GM18520 (cell line): Measurements from ENCODE around the gene HLA-DQA1.
"Not testable (repeated sequence)": the region's sequence is repeated elsewhere in the genome, so short reads cannot be mapped to it uniquely, and the experiment has no call there.

Experiments used
- ATAC-seq: cut with Tn5 transposase; IDR thresholded peaks from one replicate; pipeline ENCODE4 v1.9.1; 2021; ENCODE audit not compliant: unreplicated experiment

The HLA-DQA1 gene

DNA sequence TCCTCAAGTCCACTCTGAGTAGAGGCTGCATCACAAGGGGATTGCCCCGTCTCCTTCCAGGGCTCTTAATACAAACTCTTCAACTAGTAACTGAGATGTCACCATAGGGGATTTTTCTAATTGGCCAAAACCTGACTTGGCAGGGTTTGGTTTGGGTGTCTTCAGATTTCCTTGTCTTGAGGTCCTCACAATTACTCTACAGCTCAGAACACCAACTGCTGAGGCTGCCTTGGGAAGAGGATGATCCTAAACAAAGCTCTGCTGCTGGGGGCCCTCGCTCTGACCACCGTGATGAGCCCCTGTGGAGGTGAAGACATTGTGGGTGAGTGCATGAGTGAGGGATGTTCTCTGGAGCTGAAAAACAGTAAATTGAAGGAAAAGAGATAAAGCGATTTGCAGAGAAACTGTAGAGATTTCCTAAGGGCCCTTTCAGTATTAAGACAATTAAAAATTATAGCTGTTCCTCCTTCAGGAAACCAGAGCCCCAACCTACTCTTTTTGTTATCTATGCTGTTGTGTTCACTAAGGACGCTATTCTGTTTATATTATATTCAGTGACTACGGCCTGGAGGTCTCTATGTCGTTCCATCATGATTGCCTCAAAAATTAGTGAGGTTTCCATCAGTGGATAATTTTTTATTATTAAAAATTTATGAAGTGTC lies at the start of gene HLA-DQA1:
HLA-DQA1 (plus strand) TSS at position 188 of the 662 bp plus-strand sequence; CDS start at position 241, 53 bp downstream.
- ATAC-seq: peak; percentile 82

DNA sequence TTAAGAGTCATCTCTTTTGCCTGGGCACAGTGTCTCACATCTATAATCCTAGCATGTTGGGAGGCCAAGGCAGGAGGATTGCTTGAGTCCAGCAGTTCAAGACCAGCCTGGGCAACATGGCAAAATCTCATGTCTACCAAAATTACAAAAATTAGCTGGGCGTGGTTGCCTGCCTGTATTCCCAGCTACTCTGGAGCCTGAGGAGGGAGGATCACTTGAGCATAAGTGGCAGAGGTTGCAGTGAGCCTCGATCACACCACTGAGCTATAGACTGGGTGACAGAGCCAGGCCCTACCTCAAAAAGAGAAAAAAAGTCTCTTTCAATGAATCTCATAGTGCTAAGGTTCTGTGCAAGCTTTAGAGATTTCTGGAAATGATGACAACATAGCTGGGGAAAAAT lies 49.0 kb upstream of the HLA-DQA1 start:
- ATAC-seq: no peak

DNA sequence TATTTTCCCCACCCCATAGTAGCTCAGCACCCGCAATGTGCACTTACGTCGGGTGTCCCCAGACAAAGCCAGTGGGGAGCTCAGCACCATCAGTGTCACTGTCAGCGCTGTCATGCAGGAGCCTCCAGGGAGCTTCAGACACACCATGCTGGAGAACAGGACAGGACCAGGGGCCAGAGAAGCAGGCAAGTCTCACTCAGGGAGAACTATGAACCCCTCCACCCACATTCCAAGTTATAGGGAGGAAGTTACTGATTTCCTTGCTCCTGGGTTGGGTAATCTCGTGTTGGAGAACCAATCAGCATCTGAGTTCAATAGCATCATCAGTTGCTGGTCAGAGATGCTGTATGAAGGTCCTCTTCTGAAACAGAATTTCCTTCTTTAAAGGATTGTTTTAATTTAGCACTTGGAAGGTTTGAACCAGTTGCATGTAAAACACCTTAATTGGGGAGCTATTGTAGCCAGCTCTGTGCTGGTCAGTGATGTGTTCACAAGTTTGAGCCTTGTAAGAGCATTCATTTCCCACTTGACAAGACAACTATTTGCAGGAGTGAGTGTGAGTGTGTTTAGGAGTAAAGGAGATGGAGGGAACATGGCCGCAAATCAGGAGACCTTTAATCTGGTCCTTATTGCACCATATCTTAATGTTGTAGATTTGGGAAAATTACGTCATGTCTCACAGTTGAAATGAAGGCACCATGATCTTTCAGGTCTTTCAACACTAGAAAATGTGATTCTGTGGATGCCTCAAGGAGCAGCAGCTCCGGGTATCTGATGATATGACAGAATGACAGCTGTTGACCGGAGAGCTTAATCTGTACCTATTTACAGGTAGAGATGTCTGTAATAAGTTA lies 47.4 kb upstream of the HLA-DQA1 start, which contains the start of gene HLA-DRB1:
HLA-DRB1 (minus strand) TSS at position 253 of the 854 bp plus-strand sequence; CDS start at position 147, 106 bp downstream.
- ATAC-seq: peak; percentile 88

DNA sequence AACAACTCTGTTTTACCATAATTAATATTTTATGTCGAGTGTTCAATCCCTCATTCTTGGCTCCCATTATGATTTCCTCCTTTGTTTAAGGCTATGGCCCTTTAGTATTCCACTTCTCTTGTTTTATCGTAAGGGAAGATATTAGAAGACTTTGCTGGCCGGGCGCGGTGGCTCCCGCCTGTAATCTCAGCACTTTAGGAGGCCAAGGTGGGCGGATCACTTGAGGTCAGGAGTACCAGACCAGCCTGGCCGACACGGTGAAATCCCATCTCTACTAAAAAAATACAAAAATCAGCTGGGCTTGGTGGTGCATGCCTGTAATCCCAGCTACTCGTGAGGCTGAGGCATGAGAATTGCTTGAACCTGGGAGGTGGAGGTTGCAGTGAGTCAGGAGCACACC lies 46.5 kb upstream of the HLA-DQA1 start:
- ATAC-seq: not testable (repeated sequence)

DNA sequence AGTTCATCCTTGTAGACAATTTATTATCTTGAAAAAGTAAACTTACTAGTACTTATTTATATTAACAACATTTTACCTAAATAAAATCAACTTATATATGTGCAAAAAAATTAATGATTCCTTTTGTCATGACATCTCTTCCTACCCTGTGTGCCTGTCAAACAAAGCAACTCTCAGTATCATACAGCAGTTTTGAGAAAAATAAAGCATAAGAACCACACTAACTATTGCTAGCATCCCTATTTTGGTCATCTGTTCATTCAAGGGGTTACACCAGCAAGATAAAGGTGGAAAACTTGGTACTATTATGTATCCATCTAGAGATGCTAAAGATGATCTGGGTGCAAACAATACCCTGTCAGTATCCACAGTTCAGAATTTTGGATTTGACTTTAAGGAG lies 40.2 kb upstream of the HLA-DQA1 start:
- no peak for ATAC-seq

DNA sequence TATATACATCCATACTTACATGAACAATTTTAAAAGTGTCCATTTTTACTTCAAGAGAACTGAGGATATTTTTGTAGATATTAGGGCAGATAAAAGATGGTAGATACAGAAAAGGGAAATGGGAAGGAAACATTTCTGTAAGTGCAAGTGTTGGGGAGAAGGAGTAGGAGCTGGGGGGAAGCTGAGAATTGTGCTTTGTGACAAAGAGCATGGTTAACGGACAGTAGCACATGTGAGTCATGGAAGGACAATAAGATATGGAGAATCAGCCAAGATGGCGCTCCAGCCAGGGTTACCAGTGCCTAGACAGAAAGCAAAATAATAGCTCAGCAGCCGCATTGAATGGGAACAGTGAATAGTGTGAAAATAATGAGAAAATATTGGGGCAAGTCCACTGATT lies 34.8 kb upstream of the HLA-DQA1 start:
- ATAC-seq: no peak

DNA sequence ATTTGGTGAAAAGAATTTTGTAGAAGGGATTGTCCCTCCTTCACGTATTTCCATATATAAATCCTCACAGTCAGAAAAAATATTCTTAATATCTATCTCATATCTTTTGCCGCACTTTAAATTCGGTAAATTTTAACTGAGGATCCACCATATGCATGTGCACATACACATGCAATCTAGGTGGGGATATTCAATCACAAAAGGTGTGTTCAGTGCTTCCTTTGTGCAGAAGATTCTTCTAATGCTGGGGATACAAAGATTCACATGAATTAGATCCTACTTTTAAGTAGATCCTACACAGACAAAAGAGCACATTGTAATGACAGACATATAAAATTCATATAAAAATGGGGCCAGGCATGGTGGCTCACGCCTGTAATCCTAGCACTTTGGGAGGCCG lies 34.0 kb upstream of the HLA-DQA1 start:
- ATAC-seq: no peak

DNA sequence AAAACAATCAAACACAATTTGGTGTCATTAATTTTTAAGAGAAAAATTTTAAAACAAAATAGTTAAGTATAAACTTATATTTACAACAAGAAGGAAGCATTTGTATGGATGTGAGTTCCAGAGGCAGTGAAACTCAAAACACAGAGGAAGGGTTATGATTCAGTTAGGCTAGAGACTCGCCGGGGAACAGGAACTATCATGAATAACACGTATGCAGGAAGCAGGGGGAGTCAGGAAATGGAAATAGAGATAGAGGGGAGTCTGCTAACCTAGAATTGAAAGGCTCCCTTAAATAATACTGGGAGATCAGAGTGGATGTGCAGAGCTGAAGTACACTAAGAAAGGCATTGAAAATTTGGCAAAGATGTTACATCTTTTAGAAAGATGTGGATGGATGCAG lies 33.3 kb upstream of the HLA-DQA1 start:
- no peak for ATAC-seq

DNA sequence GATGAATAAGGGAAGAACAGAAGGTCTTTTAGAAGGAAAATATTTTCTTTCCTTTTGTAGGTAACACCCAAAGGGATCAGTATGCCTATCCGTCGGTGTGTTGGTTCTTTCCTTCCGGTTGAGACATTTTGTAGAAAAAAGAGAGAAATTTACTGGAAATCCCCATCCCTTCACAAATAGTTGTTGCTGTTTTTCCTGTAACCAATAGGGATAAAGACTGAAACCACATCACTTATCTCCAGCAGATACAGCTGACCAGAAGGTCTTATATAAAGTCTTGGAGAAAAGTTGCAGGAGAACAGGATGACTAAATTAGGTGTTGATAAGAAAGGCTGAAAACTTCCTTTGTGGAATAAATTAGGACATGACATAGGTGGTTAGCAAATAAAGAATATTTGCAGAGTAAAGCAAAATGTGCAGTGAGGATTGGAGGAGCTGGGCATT lies 32.8 kb upstream of the HLA-DQA1 start:
- no peak for ATAC-seq

DNA sequence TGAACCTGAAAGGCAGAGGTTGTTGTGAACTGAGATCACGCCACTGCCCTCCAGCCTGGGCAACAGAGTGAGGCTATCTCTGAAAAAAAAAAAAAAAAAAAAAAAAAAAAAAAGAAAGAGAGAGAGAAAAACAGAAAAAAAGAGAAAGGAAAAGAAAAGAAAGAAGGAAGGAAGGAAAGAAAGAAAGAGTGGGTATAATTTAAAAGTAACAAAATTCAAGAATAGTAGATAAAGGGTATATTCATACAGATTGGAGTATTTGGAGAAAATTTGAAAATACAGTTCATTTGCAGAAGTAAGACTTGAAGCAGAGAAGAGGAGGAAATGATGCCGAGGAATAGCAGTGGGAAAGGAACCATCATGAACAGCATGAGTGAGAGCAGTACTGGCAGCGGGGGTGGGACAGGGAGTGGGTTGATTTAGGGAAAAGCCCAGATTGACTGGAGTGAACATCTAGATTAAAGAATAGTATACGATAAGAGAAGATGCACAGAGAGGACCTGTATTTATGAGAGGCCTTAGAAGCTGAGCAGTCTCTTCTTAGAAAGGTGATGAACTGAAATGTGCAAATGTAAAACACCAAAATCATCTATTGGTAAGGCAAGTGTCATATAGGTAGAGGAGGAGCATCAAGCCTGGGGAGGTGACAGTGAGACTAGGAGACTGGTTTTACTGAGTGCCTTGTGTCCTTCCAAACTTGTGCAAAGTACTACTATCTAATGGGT lies 29.8 kb upstream of the HLA-DQA1 start:
- ATAC-seq: no peak

DNA sequence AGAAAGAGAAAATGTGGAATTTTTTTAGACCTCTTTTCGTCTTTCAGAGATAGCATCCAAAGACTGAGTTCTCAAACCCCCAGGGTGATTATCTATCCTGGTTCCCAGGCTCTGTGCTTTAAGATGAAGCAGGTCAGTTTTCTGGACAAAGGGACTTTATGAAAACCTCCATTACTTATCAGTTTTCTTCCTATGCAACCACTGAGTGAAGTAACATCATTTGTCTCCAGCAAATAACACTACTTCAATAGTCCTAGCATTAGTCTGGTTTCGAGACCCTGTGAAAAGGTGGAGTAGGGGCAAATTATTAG lies 29.3 kb upstream of the HLA-DQA1 start:
- ATAC-seq: no peak

DNA sequence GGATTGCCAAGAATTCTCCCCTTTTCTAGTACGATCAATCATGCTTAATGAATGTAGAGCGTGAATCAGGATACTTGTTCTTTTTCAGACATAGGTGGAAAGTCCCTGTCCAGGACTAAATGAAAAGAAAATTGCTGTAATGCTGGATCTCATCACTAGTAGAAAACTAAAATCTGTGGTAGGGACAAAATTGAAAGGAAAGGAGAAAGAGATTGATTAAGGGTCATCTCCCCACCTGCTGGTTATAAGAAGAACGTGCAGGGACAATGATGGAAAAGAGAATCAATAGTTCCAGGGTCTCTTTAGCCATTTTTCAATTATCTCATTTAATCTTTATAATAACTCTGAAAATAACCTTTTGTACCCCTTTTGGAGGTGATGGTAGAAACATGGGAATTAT lies 28.8 kb upstream of the HLA-DQA1 start:
- ATAC-seq: no peak

DNA sequence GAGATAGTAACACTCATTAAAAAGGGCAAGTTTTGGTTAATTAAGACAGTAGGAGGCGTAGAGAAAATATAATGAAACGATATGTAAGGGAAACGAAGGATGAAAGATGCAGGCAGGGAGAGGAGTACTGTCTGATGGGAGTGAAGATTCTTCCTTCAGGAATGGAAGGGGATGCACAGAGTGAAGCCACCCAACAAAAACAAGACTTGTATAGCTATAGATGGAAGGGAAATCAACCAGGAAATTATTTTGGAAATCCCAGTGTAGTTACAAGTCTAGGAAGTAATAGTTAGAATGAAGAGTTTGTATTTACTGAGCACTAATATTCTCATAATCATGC lies 27.8 kb upstream of the HLA-DQA1 start:
- no peak for ATAC-seq

DNA sequence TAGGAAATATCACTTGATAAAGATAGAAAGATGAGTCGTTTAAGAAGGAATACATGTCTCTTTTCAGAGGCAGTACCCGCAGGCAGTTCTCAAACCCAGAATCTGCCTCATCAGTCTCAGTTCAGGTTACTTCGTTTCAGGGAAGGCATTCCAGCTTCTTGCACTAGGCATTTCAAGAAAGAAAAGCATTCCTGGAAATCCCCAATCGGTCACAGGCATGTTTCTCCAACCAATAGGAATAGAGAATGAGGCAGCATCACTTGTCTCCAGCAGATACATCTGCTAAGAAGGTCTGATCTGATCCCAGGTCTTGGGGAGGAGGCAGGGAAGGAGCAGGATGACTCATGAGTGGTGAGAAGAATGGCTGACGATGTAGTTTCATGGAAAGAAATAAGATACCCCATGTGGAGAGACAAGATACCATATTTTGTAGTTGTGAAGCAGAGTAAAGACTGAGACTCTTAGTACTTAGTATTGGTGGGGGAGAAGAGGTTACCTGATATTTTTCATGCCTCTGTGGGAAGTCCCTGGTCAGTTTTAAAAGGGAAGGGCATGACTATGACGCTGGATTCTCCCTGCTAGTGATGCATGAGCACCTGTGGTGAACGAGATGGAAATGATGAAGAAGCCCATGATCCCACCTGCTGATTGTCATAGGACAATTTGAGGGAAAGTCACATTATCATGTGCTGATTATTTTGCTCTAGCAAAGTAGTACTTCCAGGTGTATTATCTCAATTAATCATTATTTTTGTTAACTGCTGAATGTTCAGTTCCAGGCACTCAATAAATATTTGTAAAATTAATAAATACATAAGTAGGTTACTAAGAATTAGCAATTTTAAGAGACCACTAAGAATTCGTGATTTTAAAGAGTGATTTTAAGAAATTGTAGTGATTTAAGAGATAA lies 27.2 kb upstream of the HLA-DQA1 start:
- peak; percentile 79 for ATAC-seq

DNA sequence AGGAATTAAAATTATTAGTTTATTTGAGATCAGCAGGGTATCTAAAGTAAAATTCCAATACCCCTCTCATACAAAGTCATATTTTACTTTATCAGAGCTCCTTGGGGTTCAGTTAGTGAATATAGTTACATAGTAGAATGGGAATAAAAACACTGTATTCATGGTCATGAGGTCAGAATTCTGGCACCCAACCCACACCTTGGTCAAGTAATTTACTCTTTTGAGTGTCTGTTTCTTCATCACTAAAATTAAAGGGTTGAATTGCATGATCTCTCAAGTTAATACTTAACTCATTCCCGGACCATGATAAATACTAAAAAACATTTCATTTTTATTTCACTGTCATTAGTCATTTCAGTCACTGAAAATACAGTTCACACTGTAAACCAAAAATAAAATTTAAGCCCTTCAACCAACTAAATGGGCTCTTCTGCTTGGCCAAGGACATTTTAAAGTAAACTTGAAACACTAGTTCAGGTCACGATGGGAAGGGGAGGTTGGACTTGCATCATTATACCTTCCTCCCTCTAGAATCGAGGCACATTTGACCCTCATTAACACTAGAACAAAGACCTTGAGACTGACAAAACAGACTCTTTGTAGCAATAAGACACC lies 26.4 kb upstream of the HLA-DQA1 start:
- no peak for ATAC-seq

DNA sequence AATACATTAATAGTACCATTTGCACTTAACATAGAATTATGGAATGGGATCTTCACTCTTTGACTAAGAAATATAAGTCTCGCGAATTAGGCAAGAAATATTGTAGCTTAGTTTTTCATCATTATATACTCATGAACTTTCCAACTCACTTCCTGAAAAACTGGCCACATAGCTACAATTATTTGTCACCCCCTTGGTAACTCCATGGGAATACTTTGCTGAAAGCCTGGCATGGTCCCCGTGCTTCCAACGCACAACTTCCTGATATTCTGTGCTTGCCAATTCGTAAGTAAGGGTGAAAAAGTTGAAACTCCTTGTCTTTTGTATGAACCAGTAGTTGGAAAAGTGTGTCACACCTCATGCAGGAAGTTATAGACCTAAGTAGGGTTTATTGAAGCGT lies 23.7 kb upstream of the HLA-DQA1 start:
- ATAC-seq: no peak

DNA sequence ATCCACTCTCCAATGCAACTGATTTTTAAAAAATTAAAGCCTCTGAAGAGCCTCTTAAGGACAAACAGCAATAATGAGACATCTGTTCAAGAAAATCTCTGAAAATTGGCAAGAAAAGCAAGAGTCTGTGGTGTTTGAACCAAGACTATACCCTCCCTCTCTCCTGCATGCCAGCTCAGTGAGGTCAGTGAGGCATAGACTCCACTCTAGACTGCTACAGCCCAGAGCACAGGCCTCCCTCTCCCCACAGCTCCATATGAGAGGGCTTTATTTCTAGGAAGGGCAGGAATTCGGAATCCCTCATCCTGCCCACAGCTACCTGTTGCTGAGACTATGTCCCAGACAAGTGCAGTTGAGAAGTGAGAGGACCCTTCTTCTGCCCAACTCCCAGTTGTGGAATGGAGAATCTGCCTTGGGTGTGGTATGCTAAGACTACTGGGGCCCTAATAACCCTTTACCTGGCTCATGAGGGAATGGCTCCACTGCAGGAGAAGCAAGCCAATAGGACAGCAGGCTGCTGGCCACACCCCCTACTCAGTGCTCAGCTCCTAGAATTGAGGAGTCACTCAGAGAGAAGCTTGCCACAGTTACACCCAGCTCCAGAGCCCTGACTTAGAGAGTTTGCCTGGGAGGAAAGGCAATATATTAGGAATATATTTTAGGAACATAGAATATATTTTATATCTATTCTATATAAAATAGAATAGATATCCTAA lies 22.7 kb upstream of the HLA-DQA1 start:
- no peak for ATAC-seq

DNA sequence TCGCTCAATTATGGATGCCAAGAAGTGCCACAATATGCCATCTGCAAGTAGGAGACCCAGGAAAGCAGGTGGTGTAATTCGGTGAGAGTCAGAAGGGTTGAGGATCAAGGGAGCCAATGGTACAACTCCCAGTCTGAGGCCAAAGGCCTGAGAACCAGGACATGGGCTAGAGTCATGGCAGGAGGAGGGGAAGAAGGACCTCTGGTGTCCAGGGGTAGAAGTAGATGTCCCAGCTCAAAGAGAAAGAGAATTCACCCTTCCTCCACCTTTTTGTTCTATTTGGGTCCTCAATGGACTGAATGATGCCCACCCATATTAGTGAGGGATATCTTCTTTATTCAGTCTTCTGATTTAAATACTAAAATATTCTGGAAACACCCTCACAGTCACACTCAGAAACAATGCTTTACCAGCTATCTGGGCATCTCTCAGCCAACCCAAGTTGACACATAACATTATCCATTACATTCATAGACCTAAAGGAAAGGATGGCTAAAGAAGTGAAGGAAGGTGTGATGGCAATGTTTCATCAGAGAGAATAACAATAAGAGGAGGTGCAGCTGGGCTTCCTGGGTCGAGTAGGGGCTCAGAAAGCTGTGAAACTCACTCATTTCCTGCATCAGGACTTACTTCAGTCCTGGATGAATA lies 21.2 kb upstream of the HLA-DQA1 start:
- no peak for ATAC-seq

DNA sequence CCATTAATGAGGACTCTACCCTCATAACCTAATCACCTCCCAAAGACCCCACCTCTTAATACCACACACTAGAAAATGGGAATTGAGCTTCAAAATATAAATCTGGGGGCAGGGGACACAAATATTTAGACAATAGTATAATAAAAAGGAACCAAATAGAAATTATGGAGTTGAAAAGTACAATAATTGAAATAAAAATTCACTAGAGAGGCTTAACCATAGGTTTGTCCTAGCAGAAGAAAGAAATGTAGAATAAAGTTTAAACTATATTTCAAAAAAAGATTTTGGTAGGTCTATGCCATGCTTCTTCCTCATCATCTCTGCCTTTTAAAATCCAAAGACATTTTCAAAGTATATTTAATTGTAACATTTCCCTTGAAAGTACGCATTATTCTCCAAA lies 19.5 kb upstream of the HLA-DQA1 start:
- no peak for ATAC-seq
